Astrocyte of the cerebellum (primary cell): ENCODE data around the gene FLNB.
"Not testable (repeated sequence)": the region's sequence is repeated elsewhere in the genome, so short reads cannot be mapped to it uniquely, and the experiment has no call there.

ENCODE experiments used
- DNase-seq: peaks from one replicate; pipeline ENCODE4 v3.0.0-alpha.2; 2011; ENCODE audit warnings: low read depth
- H3K4me3 ChIP-seq: 2 replicates; pipeline ENCODE4 v1.5.1; 2011; ENCODE audit warnings: mild to moderate bottlenecking, low read depth, low read length, moderate library complexity
- in situ Hi-C: cut with HindIII; loops from 2 replicates; pipeline ENCODE4 v1.10.0; 2017; ENCODE audit warnings: low sequenced_read_pairs
- TF ChIP-seq, protein P1 (sequence below): IDR thresholded peaks from 2 replicates; pipeline ENCODE4 v1.5.1; 2012; ENCODE audit warnings: low read length, low read depth, moderate library complexity, mild to moderate bottlenecking; ENCODE audit errors: missing control alignments

The FLNB gene

DNA sequence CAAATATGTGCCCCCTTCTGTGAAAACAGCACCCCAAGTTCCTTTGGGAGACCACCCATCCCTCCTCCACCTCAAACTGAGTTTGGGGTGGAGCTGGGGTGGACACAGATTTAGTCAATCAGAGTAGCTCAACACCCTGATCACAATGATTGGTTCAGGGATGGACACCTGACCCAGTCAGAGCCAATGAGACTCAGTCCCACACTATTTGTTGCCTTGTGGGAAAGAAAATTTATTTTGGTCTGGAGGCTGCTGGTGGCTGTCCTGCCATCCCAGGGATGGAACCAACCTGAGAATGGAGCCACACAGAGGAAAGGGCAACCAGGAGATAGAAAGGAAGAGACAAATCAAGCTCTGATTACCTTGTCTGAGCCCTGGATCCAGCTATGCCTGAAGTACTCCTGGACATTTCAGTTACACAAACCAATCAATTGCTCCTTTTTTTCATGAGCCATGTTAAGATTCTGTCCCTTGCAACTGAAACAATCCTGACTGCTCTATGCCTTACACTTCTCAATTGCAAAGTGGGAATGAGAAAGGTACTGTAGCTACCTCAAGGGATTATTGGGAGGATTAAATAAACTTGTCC, 192.0 kb downstream of the FLNB start:
- H3K4me3 ChIP-seq, result no peak overlapping the region
- in situ Hi-C loops, result no loop called here
- no peak for DNase-seq
- TF ChIP-seq, protein P1, sequence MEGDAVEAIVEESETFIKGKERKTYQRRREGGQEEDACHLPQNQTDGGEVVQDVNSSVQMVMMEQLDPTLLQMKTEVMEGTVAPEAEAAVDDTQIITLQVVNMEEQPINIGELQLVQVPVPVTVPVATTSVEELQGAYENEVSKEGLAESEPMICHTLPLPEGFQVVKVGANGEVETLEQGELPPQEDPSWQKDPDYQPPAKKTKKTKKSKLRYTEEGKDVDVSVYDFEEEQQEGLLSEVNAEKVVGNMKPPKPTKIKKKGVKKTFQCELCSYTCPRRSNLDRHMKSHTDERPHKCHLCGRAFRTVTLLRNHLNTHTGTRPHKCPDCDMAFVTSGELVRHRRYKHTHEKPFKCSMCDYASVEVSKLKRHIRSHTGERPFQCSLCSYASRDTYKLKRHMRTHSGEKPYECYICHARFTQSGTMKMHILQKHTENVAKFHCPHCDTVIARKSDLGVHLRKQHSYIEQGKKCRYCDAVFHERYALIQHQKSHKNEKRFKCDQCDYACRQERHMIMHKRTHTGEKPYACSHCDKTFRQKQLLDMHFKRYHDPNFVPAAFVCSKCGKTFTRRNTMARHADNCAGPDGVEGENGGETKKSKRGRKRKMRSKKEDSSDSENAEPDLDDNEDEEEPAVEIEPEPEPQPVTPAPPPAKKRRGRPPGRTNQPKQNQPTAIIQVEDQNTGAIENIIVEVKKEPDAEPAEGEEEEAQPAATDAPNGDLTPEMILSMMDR, result no peak

DNA sequence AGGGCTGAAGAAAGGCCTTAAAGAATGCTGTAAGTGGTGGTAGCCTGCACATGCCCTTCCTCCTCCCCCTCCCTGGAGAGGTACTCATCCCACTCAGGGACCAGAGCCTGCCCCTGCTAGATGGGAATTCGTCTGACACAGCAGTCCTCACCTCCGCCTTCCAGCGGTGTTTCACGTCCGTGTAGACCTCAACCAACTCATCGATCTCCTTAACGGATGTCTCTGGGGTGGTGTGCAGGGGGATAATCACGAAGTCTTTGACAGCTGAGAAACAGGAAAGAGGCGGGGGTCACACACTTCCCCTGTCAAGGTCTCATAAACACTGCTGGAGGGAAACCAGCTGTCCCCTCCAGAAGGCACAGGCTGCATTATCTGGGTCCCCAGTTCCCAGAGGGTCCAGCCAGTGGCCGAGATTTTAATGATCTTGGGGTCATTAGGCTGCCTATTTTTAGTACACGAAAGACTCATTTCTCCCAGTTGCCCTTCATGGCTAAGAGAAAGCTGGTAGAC, 192.7 kb downstream of the FLNB start:
- no peak for DNase-seq
- H3K4me3 ChIP-seq, result no peak overlapping the region
- TF ChIP-seq, protein P1, result no peak
- in situ Hi-C loops, result no loop called here

DNA sequence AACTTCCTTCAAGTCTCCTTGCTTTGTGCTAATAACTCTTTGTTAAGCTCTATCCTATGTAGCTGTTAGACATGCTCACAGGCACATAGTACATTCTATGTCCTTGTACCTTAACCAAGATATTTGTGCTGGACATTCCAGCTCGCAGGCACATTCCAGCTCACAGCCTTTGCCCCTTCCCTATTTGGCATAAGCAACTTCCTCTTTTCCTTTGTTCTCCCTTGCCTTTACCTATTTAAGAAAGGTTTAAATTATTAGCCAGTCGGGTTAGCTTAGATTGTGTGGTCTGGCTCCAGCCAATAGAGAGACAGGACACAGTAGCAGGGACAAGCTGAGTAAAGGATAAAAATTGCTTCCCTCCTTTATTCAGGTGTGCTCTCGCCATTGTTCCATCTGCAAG, 193.2 kb downstream of the FLNB start:
- in situ Hi-C loops, H3K4me3 ChIP-seq, DNase-seq: not testable (repeated sequence)

DNA sequence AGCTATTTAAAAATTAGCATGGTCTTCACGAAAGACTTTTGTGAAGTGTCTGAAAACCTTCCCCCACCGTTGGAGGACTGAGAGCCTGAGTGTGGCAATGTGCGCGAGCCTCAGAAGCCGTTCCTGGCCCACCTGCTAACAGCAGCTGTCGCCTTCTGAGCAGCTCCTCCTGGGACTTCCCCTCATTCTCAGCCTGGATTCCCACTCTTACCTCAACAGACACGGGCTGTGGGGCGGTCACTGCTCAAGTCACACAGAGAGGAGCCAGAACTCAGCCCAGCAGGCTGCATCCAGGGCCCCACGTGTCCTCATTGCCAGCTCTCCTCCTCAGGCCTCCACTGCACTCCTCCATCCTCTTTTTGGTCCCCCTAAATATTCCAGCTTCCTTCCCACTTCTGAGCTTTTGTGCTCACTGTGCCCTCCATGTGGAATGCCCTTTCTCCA, 194.7 kb downstream of the FLNB start:
- no peak for DNase-seq
- no peak overlapping the region for H3K4me3 ChIP-seq
- TF ChIP-seq, protein P1, result no peak
- in situ Hi-C loops, result no loop called here

DNA sequence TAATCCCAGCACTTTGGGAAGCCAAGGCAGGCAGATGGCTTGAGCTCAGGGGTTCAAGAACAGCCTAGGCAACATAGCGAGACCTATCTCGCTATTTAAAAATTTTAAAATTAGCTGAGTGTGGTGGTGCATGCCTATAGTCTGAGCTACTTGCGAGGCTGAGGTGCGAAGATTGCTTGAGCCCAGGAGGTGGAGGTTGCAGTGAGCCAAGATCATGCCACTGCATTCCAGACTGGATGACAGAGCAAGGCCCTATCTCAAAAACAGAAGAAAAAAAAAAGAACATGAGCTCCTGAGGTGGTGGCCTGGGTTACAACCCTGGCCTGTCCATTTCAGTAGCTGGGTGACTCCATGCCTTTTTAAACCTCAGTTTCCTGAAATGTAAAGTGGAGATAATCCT, 195.3 kb downstream of the FLNB start:
- DNase-seq, result no peak
- in situ Hi-C loops, result no loop called here
- H3K4me3 ChIP-seq, result no peak overlapping the region
- TF ChIP-seq, protein P1, result no peak

DNA sequence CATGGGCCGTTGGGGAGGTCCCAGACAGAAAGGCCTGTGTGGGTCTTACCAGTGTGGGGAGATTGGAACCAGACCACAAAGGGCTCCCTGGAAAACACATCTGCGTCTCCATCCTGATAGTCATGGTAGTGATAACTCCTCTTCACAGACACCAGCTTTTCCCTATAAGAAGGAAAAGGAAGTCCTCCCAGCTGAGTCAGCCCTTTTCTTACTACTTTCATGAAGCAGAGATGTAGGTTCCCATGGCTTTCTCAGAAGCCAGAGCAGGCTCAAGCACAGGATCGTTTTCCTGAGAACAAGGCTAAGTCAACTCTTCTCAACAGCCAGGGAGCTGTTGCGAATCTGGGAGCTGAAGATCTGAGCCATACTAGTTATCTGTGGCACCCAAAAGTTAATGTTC, 196.5 kb downstream of the FLNB start:
- in situ Hi-C loops, result no loop called here
- H3K4me3 ChIP-seq, result no peak overlapping the region
- no peak for DNase-seq
- TF ChIP-seq, protein P1, result no peak

DNA sequence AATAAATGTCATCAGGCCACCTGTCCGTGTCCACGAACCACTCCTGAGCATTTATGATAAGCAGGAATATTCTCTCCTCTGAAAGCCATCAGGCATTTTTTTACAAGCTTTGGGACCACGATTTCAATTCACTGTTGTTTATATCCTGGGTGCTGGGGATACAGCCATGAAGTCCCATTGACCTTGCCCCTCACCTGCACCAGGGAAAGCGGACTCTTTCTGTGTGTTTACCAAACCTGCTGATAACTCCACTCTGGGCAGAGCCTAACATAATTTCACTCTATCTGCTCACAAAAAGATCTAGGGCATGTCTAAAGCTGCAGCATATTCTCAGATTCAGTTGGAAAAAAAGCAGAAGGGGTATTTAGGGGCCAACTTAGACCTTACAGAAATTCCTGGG, 197.8 kb downstream of the FLNB start:
- in situ Hi-C loops, result no loop called here
- DNase-seq, result no peak
- H3K4me3 ChIP-seq, result no peak overlapping the region
- TF ChIP-seq, protein P1, result no peak
